Subcutaneous abdominal adipose tissue (tissue), 5 donors: ENCODE results near the gene IRF9.

ENCODE experiments used
- H3K27ac ChIP-seq: one replicate; pipeline ENCODE4 v1.7.0; 2013; ENCODE audit warnings: low read depth, mild to moderate bottlenecking, inconsistent platforms, low read length, moderate library complexity
- H3K27me3 ChIP-seq, 5 donors: one replicate each; pipeline ENCODE4 v1.7.0; 2013; ENCODE audit warnings: low read length in 5 of 5, inconsistent platforms in 1 of 5; ENCODE audit not compliant: control insufficient read depth in 5 of 5, insufficient read depth in 4 of 5
- H3K36me3 ChIP-seq, 5 donors: one replicate each; pipeline ENCODE4 v1.7.0; 2013; ENCODE audit warnings: low read length in 5 of 5; ENCODE audit not compliant: control insufficient read depth in 5 of 5, insufficient read depth in 5 of 5
- H3K4me1 ChIP-seq, 5 donors: one replicate each; pipeline ENCODE4 v1.7.0; 2013; ENCODE audit warnings: low read length in 5 of 5, mild to moderate bottlenecking in 3 of 5, moderate library complexity in 1 of 5; ENCODE audit not compliant: control insufficient read depth in 5 of 5, insufficient read depth in 5 of 5
- H3K4me3 ChIP-seq, 5 donors: one replicate each; pipeline ENCODE4 v1.7.0; 2013; ENCODE audit warnings: low read length in 5 of 5, low read depth in 1 of 5
- H3K9ac ChIP-seq, 5 donors: one replicate each; pipeline ENCODE4 v1.7.0; 2013; ENCODE audit warnings: low read length in 5 of 5, mild to moderate bottlenecking in 4 of 5, moderate library complexity in 3 of 5
- H3K9me3 ChIP-seq, 5 donors: one replicate each; pipeline ENCODE4 v1.7.0; 2013; ENCODE audit warnings: low read length in 5 of 5; ENCODE audit not compliant: control insufficient read depth in 5 of 5
- donor health status: healthy.
- donor health status: healthy.
- donor health status: healthy.
- donor health status: healthy.
- donor health status: healthy.

The IRF9 gene

DNA sequence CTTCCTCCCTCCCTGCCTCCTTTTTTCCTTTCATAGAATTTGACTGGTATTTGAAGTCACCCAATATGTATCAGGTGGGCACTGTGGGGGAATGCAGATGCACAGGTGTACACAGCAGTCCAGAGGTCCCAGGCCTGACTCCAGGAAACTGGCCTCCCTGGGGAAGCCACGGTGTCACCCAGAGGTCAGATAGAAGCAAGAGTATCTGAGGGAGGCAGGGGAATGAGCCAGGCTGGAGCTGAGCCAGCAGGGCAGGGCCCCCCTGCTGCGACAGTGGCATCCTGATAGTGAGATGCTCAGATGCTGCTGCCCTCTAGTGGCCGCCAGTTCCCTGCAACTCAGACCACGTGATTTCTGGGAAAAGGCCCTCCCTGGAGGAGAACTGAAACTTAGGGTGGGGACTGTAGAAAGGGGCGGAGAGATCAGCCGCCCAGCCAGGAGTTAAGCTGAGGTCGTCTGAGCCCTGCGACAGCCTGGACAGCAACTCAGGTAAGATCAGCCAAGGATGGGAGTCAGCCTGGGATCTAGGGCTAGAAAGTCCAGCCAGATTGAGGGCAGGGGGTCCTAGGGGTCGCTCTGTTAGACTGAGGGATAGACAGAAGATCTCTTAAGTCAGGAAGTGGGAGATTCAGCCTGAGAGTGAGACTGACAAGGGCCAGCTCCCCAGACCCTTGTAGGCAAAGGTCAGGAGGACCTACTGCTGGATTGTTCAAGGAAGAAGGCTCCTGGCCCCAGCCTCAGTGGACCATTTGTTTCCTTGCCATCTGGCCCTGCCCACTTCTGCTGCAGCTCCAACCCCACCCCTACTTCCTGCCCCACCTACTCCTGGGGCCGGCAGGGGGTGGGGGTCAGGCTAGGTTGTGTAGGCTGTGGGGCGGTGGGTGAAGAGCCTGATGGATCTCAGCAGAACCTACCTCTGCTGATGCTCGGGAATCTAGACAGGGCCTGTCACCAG is at the start of gene IRF9:
Gene IRF9 (plus strand): TSS at position 416 of the 955 bp plus-strand sequence. CDS start 880 bp downstream, outside the sequence.
- H3K9me3 ChIP-seq = no peaks in the 10 kb centered on the region
- H3K4me1 ChIP-seq = peaks cover 9 to 31% (median 29%) of the 10 kb centered on the region in 5 donors
- H3K27ac ChIP-seq = peak within 1 kb of the TSS; percentile 93
- no peaks in the 10 kb centered on the region for H3K27me3 ChIP-seq
- H3K9ac ChIP-seq = peak within 1 kb of the TSS; percentile 90 to 97 (median 93)
- H3K4me3 ChIP-seq = peak within 1 kb of the TSS; percentile 83 to 97 (median 91)
- peaks cover 8 to 73% (median 66%) of the 10 kb centered on the region in 5 donors for H3K36me3 ChIP-seq

- H3K27me3 ChIP-seq = no peaks in the 10 kb centered on the region
- H3K9me3 ChIP-seq = no peaks in the 10 kb centered on the region
- H3K4me3 ChIP-seq = peak overlapping the region; percentile 90 to 96 (median 94)
- peak overlapping the region; percentile 88 to 96 (median 93) for H3K9ac ChIP-seq
- H3K27ac ChIP-seq = peak overlapping the region; percentile 99
- H3K36me3 ChIP-seq = peaks cover 0 to 15% (median 12%) of the 10 kb centered on the region in 5 donors
- H3K4me1 ChIP-seq = peaks cover 7 to 51% (median 34%) of the 10 kb centered on the region in 5 donors
These were observed 47.7 kb upstream of the IRF9 start for GRCh38 chr14:24113379-24113800.

- H3K36me3 ChIP-seq = peaks cover 0 to 21% (median 18%) of the 10 kb centered on the region in 5 donors
- H3K9ac ChIP-seq = peak overlapping the region; percentile 88 to 96 (median 93)
- H3K27me3 ChIP-seq = no peaks in the 10 kb centered on the region
- H3K27ac ChIP-seq = peak overlapping the region; percentile 99
- no peaks in the 10 kb centered on the region for H3K9me3 ChIP-seq
- peak overlapping the region; percentile 90 to 96 (median 94) for H3K4me3 ChIP-seq
- H3K4me1 ChIP-seq = peaks cover 4 to 47% (median 32%) of the 10 kb centered on the region in 5 donors
These were observed 47.1 kb upstream of the IRF9 start for GRCh38 chr14:24113801-24114531.

DNA sequence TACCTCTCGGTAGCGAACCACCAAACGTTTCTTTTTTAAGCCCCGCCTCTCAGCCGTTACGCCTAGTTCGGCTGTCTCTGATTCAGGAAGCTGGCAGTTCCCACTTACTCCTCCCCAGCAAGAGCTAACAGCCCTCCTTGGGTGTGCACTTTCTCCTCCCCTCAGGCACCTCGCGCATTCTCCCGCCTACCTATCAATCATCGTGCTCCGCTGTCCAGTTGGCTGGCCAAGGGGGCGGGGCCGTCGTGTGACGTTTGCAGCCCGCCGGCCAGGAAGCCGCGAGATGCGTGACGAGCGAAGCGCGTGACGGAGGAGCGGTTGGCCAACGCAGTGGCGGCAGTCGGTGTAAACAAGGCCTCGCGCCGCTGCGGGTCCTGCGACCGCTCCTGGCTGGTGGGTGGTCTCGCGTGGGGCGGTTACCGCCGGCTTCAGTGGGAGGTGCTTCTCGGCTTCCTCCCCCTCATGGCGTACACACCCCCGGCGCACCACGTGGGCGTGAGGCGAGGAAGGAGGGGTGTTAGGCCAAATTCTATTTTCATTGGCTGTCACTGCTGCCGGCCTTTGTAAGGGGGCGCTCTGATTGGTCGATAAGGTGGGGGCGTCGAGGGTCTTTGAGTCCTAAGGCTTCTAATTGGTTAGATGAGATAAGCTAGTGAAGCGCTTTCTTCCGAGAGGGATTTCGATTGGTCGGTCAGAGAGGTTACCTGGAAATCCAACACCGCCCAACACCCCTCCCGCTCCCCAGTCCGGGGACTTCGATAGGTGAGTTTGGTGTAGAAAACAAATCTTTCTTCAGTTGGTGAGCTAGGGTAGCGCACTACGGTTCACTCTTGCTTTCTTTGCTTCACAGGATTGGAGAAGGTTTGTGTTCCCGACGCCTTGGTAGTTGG is 46.3 kb upstream of the IRF9 start, which contains the start of the genes DCAF11 and NRL:
Gene DCAF11 (plus strand): TSS at position 246 of the 890 bp plus-strand sequence. CDS start 818 bp downstream, outside the sequence.
Gene NRL (minus strand): TSS at position 418 of the 890 bp plus-strand sequence. CDS start 32,101 bp downstream, outside the sequence.
- Histone ChIP-seq H3K27me3 (no peaks in the 10 kb centered on the region), H3K4me3 (peak within 1 kb of the TSS; percentile 90 to 96 (median 94)), H3K27ac (peak within 1 kb of the TSS; percentile 99), H3K9me3 (no peaks in the 10 kb centered on the region), H3K36me3 (peaks cover 0 to 29% (median 25%) of the 10 kb centered on the region in 5 donors), H3K9ac (peak within 1 kb of the TSS; percentile 88 to 96 (median 93)), H3K4me1 (peaks cover 4 to 44% (median 32%) of the 10 kb centered on the region in 5 donors)

- Histone ChIP-seq H3K4me3 (peak overlapping the region; percentile 90 to 96 (median 94)), H3K9ac (peak overlapping the region; percentile 41 to 96 (median 88)), H3K4me1 (peaks cover 4 to 39% (median 29%) of the 10 kb centered on the region in 5 donors), H3K9me3 (no peaks in the 10 kb centered on the region), H3K27ac (peak overlapping the region; percentile 99), H3K27me3 (no peaks in the 10 kb centered on the region), H3K36me3 (peaks cover 0 to 35% (median 30%) of the 10 kb centered on the region in 5 donors)
These were observed 45.5 kb upstream of the IRF9 start for GRCh38 chr14:24115422-24116127.

GRCh38 chr14:24116128-24116814 is 44.8 kb upstream of the IRF9 start:
- Histone ChIP-seq H3K36me3 (peaks cover 0 to 42% (median 37%) of the 10 kb centered on the region in 5 donors), H3K9ac (peak overlapping the region in 1 of 5 donors; percentile 88), H3K27ac (no peak overlapping the region), H3K9me3 (no peaks in the 10 kb centered on the region), H3K4me3 (peak overlapping the region in 4 of 5 donors; percentile 22 to 96 (median 92)), H3K4me1 (peaks cover 4 to 33% (median 27%) of the 10 kb centered on the region in 5 donors), H3K27me3 (no peaks in the 10 kb centered on the region)

- H3K9ac ChIP-seq = no peak overlapping the region
- H3K4me3 ChIP-seq = no peak overlapping the region
- H3K27ac ChIP-seq = no peak overlapping the region
- no peaks in the 10 kb centered on the region for H3K9me3 ChIP-seq
- no peaks in the 10 kb centered on the region for H3K27me3 ChIP-seq
- peaks cover 4 to 33% (median 27%) of the 10 kb centered on the region in 5 donors for H3K4me1 ChIP-seq
- H3K36me3 ChIP-seq = peaks cover 0 to 51% (median 44%) of the 10 kb centered on the region in 5 donors
These were observed 43.9 kb upstream of the IRF9 start for GRCh38 chr14:24117179-24117578.

- H3K4me1 ChIP-seq = peaks cover 4 to 24% (median 16%) of the 10 kb centered on the region in 5 donors
- H3K4me3 ChIP-seq = no peak overlapping the region
- H3K27me3 ChIP-seq = no peaks in the 10 kb centered on the region
- H3K36me3 ChIP-seq = peaks cover 0 to 71% (median 64%) of the 10 kb centered on the region in 5 donors
- no peak overlapping the region for H3K27ac ChIP-seq
- H3K9ac ChIP-seq = no peak overlapping the region
- H3K9me3 ChIP-seq = no peaks in the 10 kb centered on the region
These were observed 41.4 kb upstream of the IRF9 start for GRCh38 chr14:24119691-24120090.
